ENCODE data around the gene CERS6. TPM values are rescaled to one million over a fixed set of nuclear protein-coding genes. Genes with fewer than 3 reads are reported as not detected.

The CERS6 gene
- total RNA-seq, 4 donors from 2014 or later, result 17.6 to 31.1 (median 24.1) TPM

- Histone ChIP-seq H3K36me3 (peaks cover 0 to 27% (median 0%) of the 10 kb centered on the region in 3 donors), H3K27ac (no peak overlapping the region), H3K4me1 (peaks cover 0 to 24% (median 3%) of the 10 kb centered on the region in 3 donors), H3K4me3 (no peak overlapping the region), H3K27me3 (no peaks in the 10 kb centered on the region), H3K9me3 (no peaks in the 10 kb centered on the region)
- DNase-seq, result no peak
- 61 to 68% methylated on average over 3 of the region's 3 CpGs for WGBS, 2 donors
- TF ChIP-seq CTCF (IDR thresholded peaks at IDR 0.05), result no peak
- no peak for TF ChIP-seq POLR2A (IDR thresholded peaks at IDR 0.05)
- intact Hi-C loops (cut with DNase I), result no loop called here
Observed at GRCh38 chr2:168697668-168698121, 241.6 kb downstream of the CERS6 start.

DNA sequence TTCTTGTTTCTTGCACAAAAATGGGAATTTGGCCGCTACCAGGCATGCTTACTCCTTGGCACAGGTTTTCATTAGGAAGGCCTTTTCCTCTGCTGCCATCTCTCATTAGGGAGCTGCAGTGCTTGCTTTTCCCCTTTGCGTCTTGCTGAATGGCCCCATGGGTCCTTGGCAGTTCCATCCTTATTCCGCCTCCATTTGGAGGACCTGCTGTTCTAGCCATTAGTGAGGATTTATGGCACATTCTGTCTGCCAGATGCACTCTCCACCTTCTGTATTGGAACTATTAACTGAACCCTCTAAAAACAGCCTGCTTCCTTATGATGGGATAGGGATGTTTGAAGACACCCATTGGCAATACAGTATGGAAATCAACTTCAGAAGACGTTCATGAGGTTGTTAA is 242.9 kb downstream of the CERS6 start:
- no peaks in the 10 kb centered on the region for H3K9me3 ChIP-seq
- no peak for TF ChIP-seq POLR2A (IDR thresholded peaks at IDR 0.05)
- TF ChIP-seq CTCF (IDR thresholded peaks at IDR 0.05), result no peak
- WGBS, 2 donors, result 84 to 98% methylated on average over 4 of the region's 4 CpGs
- H3K27ac ChIP-seq, result peak overlapping the region in 2 of 4 donors; percentile 15 to 74
- H3K4me3 ChIP-seq, result no peak overlapping the region
- intact Hi-C loops (cut with DNase I), result no loop called here
- H3K36me3 ChIP-seq, result peaks cover 0 to 27% (median 0%) of the 10 kb centered on the region in 3 donors
- no peaks in the 10 kb centered on the region for H3K27me3 ChIP-seq
- H3K4me1 ChIP-seq, result peaks cover 0 to 24% (median 3%) of the 10 kb centered on the region in 3 donors
- no peak for DNase-seq

DNA sequence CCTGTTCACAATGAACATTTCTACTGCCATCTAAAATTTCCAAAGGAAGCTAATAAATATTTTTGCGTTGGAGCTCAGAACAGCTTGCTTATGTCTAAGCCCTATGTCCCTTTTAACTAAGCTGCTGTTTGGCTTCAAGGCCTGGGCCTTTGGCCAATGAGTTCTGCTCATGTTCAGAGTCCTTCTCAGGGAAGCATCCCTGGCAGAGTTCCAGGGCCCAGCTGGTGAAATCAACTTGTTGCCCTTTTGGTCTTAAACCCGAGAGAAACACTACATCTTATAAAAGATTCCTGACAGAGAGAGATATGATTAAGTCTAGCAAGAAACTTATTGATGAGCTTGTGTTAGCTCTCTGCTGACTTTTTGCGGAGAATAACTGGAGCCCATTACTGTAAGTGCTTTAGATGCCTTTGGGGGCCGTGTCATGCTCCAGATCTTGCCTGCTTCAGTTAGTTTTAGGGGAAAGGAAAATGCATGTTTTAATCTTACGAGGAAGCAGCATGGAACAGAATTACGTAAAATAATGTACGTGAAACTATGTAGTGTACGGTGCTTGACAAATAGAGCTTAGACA is 243.9 kb downstream of the CERS6 start:
- H3K4me1 ChIP-seq, result peaks cover 0 to 24% (median 3%) of the 10 kb centered on the region in 3 donors
- H3K27ac ChIP-seq, result peak overlapping the region in 3 of 4 donors; percentile 49 to 74 (median 53)
- no peak for DNase-seq
- no peaks in the 10 kb centered on the region for H3K9me3 ChIP-seq
- H3K4me3 ChIP-seq, result no peak overlapping the region
- intact Hi-C loops (cut with DNase I), result no loop called here
- no peaks in the 10 kb centered on the region for H3K27me3 ChIP-seq
- peaks cover 0 to 23% (median 0%) of the 10 kb centered on the region in 3 donors for H3K36me3 ChIP-seq
- 71 to 81% methylated on average over 8 of the region's 8 CpGs for WGBS, 2 donors
- TF ChIP-seq CTCF (IDR thresholded peaks at IDR 0.05) (no peak), POLR2A (IDR thresholded peaks at IDR 0.05) (no peak)

- H3K4me1 ChIP-seq, result peaks cover 0 to 24% (median 3%) of the 10 kb centered on the region in 3 donors
- no peak for TF ChIP-seq CTCF (IDR thresholded peaks at IDR 0.05)
- TF ChIP-seq POLR2A (IDR thresholded peaks at IDR 0.05), result no peak
- H3K36me3 ChIP-seq, result peaks cover 0 to 15% (median 0%) of the 10 kb centered on the region in 3 donors
- DNase-seq, result no peak
- H3K4me3 ChIP-seq, result no peak overlapping the region
- H3K27ac ChIP-seq, result peak overlapping the region in 3 of 4 donors; percentile 49 to 74 (median 53)
- no peaks in the 10 kb centered on the region for H3K27me3 ChIP-seq
- H3K9me3 ChIP-seq, result no peaks in the 10 kb centered on the region
- 70 to 85% methylated on average over 2 to 5 of the region's 5 CpGs for WGBS, 2 donors
- intact Hi-C loops (cut with DNase I), result no loop called here
Observed at GRCh38 chr2:168700615-168701245, 244.7 kb downstream of the CERS6 start.

- Histone ChIP-seq H3K27me3 (no peaks in the 10 kb centered on the region), H3K27ac (no peak overlapping the region), H3K4me3 (no peak overlapping the region), H3K9me3 (no peaks in the 10 kb centered on the region), H3K4me1 (peaks cover 0 to 24% (median 3%) of the 10 kb centered on the region in 3 donors), H3K36me3 (no peaks in the 10 kb centered on the region)
- TF ChIP-seq CTCF (IDR thresholded peaks at IDR 0.05), result no peak
- 90 to 92% methylated on average over 2 of the region's 2 CpGs for WGBS, 2 donors
- intact Hi-C loops (cut with DNase I), result no loop called here
- DNase-seq, result no peak
Observed at GRCh38 chr2:168702579-168702978, 246.5 kb downstream of the CERS6 start.

All from esophagus squamous epithelium (tissue), 5 donors.